ENCODE results near the gene ITGB6.

ITGB6 gene

GRCh38 chr2:160167089-160167740 lies 32.9 kb downstream of the ITGB6 start (continued):
- TF ChIP-seq CSRNP3 (CRISPR knock-in tag; IDR thresholded peaks at IDR 0.05) (no peak), POU6F1 (CRISPR knock-in tag; IDR thresholded peaks at IDR 0.05; ENCODE audit: borderline replicate concordance, low read depth) (no peak), ZNF8 (CRISPR knock-in tag; IDR thresholded peaks at IDR 0.05) (no peak), BACH2 (CRISPR knock-in tag; IDR thresholded peaks at IDR 0.05; ENCODE audit: borderline replicate concordance) (no peak), ESRRG (CRISPR knock-in tag; IDR thresholded peaks at IDR 0.05) (no peak), ZNF70 (CRISPR knock-in tag; IDR thresholded peaks at IDR 0.05) (no peak), PPARA (CRISPR knock-in tag; IDR thresholded peaks at IDR 0.05; ENCODE audit: borderline replicate concordance) (no peak), CSDC2 (CRISPR knock-in tag; IDR thresholded peaks at IDR 0.05) (no peak), ZC3H10 (CRISPR knock-in tag; IDR thresholded peaks at IDR 0.05) (no peak)

GRCh38 chr2:160165996-160166395 lies 34.1 kb downstream of the ITGB6 start:
- ATAC-seq: no peak

GRCh38 chr2:160165081-160165480 lies 35.0 kb downstream of the ITGB6 start:
- no peak for ATAC-seq
- no peak for TF ChIP-seq CSRNP3 (CRISPR knock-in tag; IDR thresholded peaks at IDR 0.05)
- TF ChIP-seq, protein P1, sequence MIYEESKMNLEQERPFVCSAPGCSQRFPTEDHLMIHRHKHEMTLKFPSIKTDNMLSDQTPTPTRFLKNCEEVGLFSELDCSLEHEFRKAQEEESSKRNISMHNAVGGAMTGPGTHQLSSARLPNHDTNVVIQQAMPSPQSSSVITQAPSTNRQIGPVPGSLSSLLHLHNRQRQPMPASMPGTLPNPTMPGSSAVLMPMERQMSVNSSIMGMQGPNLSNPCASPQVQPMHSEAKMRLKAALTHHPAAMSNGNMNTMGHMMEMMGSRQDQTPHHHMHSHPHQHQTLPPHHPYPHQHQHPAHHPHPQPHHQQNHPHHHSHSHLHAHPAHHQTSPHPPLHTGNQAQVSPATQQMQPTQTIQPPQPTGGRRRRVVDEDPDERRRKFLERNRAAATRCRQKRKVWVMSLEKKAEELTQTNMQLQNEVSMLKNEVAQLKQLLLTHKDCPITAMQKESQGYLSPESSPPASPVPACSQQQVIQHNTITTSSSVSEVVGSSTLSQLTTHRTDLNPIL (CRISPR knock-in tag; IDR thresholded peaks at IDR 0.05; ENCODE audit: low read depth): no peak
- no peak for TF ChIP-seq ARNTL (CRISPR knock-in tag; IDR thresholded peaks at IDR 0.05; ENCODE audit: borderline replicate concordance, low read depth)
- no peak for TF ChIP-seq ZNF8 (CRISPR knock-in tag; IDR thresholded peaks at IDR 0.05)
- TF ChIP-seq, protein P2, sequence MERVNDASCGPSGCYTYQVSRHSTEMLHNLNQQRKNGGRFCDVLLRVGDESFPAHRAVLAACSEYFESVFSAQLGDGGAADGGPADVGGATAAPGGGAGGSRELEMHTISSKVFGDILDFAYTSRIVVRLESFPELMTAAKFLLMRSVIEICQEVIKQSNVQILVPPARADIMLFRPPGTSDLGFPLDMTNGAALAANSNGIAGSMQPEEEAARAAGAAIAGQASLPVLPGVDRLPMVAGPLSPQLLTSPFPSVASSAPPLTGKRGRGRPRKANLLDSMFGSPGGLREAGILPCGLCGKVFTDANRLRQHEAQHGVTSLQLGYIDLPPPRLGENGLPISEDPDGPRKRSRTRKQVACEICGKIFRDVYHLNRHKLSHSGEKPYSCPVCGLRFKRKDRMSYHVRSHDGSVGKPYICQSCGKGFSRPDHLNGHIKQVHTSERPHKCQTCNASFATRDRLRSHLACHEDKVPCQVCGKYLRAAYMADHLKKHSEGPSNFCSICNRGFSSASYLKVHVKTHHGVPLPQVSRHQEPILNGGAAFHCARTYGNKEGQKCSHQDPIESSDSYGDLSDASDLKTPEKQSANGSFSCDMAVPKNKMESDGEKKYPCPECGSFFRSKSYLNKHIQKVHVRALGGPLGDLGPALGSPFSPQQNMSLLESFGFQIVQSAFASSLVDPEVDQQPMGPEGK (CRISPR knock-in tag; IDR thresholded peaks at IDR 0.05; ENCODE audit: borderline replicate concordance): no peak
- TF ChIP-seq BACH2 (CRISPR knock-in tag; IDR thresholded peaks at IDR 0.05; ENCODE audit: borderline replicate concordance): no peak
- no peak for TF ChIP-seq ZFP30 (CRISPR knock-in tag; IDR thresholded peaks at IDR 0.05)

More at GRCh38 chr2:160165996-160166395, 34.1 kb downstream of the ITGB6 start:
- TF ChIP-seq ESRRG (CRISPR knock-in tag; IDR thresholded peaks at IDR 0.05) (no peak), ZNF70 (CRISPR knock-in tag; IDR thresholded peaks at IDR 0.05) (no peak), CSDC2 (CRISPR knock-in tag; IDR thresholded peaks at IDR 0.05) (no peak), ZNF565 (CRISPR knock-in tag; conservative IDR thresholded peaks at IDR 0.05; ENCODE audit: low read depth) (no peak), ZNF8 (CRISPR knock-in tag; IDR thresholded peaks at IDR 0.05) (no peak), TCF4 (CRISPR knock-in tag; IDR thresholded peaks at IDR 0.05; ENCODE audit: borderline replicate concordance) (no peak), RARB (CRISPR knock-in tag; IDR thresholded peaks at IDR 0.05) (no peak), OSR1 (CRISPR knock-in tag; IDR thresholded peaks at IDR 0.05) (no peak), ZFP3 (CRISPR knock-in tag; IDR thresholded peaks at IDR 0.05) (no peak), ZC3H10 (CRISPR knock-in tag; IDR thresholded peaks at IDR 0.05) (no peak), TOX (CRISPR knock-in tag; IDR thresholded peaks at IDR 0.05; ENCODE audit: borderline replicate concordance) (no peak), ISL1 (CRISPR knock-in tag; IDR thresholded peaks at IDR 0.05) (no peak), CSRNP3 (CRISPR knock-in tag; IDR thresholded peaks at IDR 0.05) (no peak), GLIS3 (CRISPR knock-in tag; IDR thresholded peaks at IDR 0.05) (no peak), BACH2 (CRISPR knock-in tag; IDR thresholded peaks at IDR 0.05; ENCODE audit: borderline replicate concordance) (no peak), ARNTL (CRISPR knock-in tag; IDR thresholded peaks at IDR 0.05; ENCODE audit: borderline replicate concordance, low read depth) (no peak), SNAI2 (CRISPR knock-in tag; IDR thresholded peaks at IDR 0.05) (no peak), PPARA (CRISPR knock-in tag; IDR thresholded peaks at IDR 0.05; ENCODE audit: borderline replicate concordance) (no peak)
- TF ChIP-seq, protein P3, sequence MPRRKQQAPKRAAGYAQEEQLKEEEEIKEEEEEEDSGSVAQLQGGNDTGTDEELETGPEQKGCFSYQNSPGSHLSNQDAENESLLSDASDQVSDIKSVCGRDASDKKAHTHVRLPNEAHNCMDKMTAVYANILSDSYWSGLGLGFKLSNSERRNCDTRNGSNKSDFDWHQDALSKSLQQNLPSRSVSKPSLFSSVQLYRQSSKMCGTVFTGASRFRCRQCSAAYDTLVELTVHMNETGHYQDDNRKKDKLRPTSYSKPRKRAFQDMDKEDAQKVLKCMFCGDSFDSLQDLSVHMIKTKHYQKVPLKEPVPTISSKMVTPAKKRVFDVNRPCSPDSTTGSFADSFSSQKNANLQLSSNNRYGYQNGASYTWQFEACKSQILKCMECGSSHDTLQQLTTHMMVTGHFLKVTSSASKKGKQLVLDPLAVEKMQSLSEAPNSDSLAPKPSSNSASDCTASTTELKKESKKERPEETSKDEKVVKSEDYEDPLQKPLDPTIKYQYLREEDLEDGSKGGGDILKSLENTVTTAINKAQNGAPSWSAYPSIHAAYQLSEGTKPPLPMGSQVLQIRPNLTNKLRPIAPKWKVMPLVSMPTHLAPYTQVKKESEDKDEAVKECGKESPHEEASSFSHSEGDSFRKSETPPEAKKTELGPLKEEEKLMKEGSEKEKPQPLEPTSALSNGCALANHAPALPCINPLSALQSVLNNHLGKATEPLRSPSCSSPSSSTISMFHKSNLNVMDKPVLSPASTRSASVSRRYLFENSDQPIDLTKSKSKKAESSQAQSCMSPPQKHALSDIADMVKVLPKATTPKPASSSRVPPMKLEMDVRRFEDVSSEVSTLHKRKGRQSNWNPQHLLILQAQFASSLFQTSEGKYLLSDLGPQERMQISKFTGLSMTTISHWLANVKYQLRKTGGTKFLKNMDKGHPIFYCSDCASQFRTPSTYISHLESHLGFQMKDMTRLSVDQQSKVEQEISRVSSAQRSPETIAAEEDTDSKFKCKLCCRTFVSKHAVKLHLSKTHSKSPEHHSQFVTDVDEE (CRISPR knock-in tag; IDR thresholded peaks at IDR 0.05): no peak
- TF ChIP-seq, protein P1 (CRISPR knock-in tag; IDR thresholded peaks at IDR 0.05; ENCODE audit: low read depth): no peak
